ENCODE data around the gene FIZ1. TPM values are rescaled to one million over a fixed set of nuclear protein-coding genes. Genes with fewer than 3 reads are reported as not detected.

Gene FIZ1
- total RNA-seq, 2 experiments from 2014 or later: 6.0 to 17.1 TPM

GRCh38 chr19:55594996-55595545, 4.2 kb downstream of the FIZ1 start:
- peaks cover 36% of the 10 kb centered on the region for H3K36me3 ChIP-seq (ENCODE audit: insufficient read depth, low read length)
- H3K79me2 ChIP-seq (ENCODE audit: insufficient read depth, low read depth, low read length): no peaks in the 10 kb centered on the region
- no peak overlapping the region for H3K4me3 ChIP-seq (ENCODE audit: low read depth, low read length, poor library complexity, severe bottlenecking)
- no peak for TF ChIP-seq EZH2phosphoT487 (IDR thresholded peaks at IDR 0.05; ENCODE audit: borderline replicate concordance, low read depth, low read length)
- no peak for TF ChIP-seq CTCF (conservative IDR thresholded peaks at IDR 0.05; ENCODE audit: low read length)
- peaks cover 8% of the 10 kb centered on the region for H3K4me1 ChIP-seq (ENCODE audit: insufficient read depth, low read length, poor library complexity, severe bottlenecking)
- H3K9me2 ChIP-seq (ENCODE audit: insufficient read depth, low read length): no peaks in the 10 kb centered on the region
- H4K20me1 ChIP-seq (ENCODE audit: insufficient read depth, low read length): no peaks in the 10 kb centered on the region
- POLR2A ChIA-PET: interaction anchor here (0.5 kb wide), 1 partner anchor 390 kb away, joined by 5 read pairs; no protein-coding TSS in a partner anchor
- CTCF ChIA-PET (ENCODE audit: unreplicated experiment): no interaction called here
- H3K4me2 ChIP-seq (ENCODE audit: low read length): no peak overlapping the region
- DNase-seq (ENCODE audit: low spot score): no peak
- intact Hi-C loops (cut with micrococcal nuclease; ENCODE audit: unreplicated experiment): no loop called here
- no peaks in the 10 kb centered on the region for H3K9me3 ChIP-seq (ENCODE audit: low read length)
- H3K27ac ChIP-seq (ENCODE audit: low read depth, low read length, poor library complexity, severe bottlenecking): no peak overlapping the region
- BruUV-seq (replicated peaks): no TSS peak
- H2AFZ ChIP-seq (ENCODE audit: low read length): no peak overlapping the region

- CTCF ChIA-PET (ENCODE audit: unreplicated experiment): no interaction called here
- peaks cover 1% of the 10 kb centered on the region for H3K4me1 ChIP-seq (ENCODE audit: insufficient read depth, low read length, poor library complexity, severe bottlenecking)
- no peaks in the 10 kb centered on the region for H3K9me3 ChIP-seq (ENCODE audit: low read length)
- BruUV-seq (replicated peaks): no TSS peak
- H3K36me3 ChIP-seq (ENCODE audit: insufficient read depth, low read length): peaks cover 36% of the 10 kb centered on the region
- H3K27ac ChIP-seq (ENCODE audit: low read depth, low read length, poor library complexity, severe bottlenecking): no peak overlapping the region
- no peaks in the 10 kb centered on the region for H3K79me2 ChIP-seq (ENCODE audit: insufficient read depth, low read depth, low read length)
- H3K9me2 ChIP-seq (ENCODE audit: insufficient read depth, low read length): no peaks in the 10 kb centered on the region
- TF ChIP-seq CTCF (conservative IDR thresholded peaks at IDR 0.05; ENCODE audit: low read length) (no peak), EZH2phosphoT487 (IDR thresholded peaks at IDR 0.05; ENCODE audit: borderline replicate concordance, low read depth, low read length) (no peak)
- intact Hi-C loops (cut with micrococcal nuclease; ENCODE audit: unreplicated experiment): no loop called here
- H4K20me1 ChIP-seq (ENCODE audit: insufficient read depth, low read length): no peaks in the 10 kb centered on the region
- POLR2A ChIA-PET: interaction anchor here (0.7 kb wide), 1 partner anchor 382 kb away, joined by 4 read pairs; no protein-coding TSS in a partner anchor
- DNase-seq (ENCODE audit: low spot score): no peak
- H3K4me3 ChIP-seq (ENCODE audit: low read depth, low read length, poor library complexity, severe bottlenecking): no peak overlapping the region
- H3K4me2 ChIP-seq (ENCODE audit: low read length): no peak overlapping the region
- H2AFZ ChIP-seq (ENCODE audit: low read length): no peak overlapping the region
Observed at GRCh38 chr19:55593096-55593772, 6.1 kb downstream of the FIZ1 start.
